Thymus (tissue), 11 donors: ENCODE measurements around the gene PCBP3. TPM values are rescaled to one million over a fixed set of nuclear protein-coding genes. Genes with fewer than 3 reads are reported as not detected.

Source experiments
- DNase-seq, 9 donors: peaks; one replicate each; pipeline ENCODE4 v3.0.0-alpha.2; 2013; ENCODE audit warnings: low spot score in 9 of 9, low read depth in 6 of 9, missing footprints in 1 of 9
- H3K27ac ChIP-seq, 2 donors: one replicate each; pipeline ENCODE4 v1.5.1; 2013; ENCODE audit warnings: control low read depth in 1 of 2, low read depth in 1 of 2, low read length in 1 of 2, mild to moderate bottlenecking in 1 of 2, moderate library complexity in 1 of 2
- H3K27me3 ChIP-seq, 2 donors: one replicate each; pipeline ENCODE4 v1.5.1; 2013; ENCODE audit warnings: low read length in 1 of 2; ENCODE audit not compliant: control insufficient read depth in 2 of 2, insufficient read depth in 1 of 2
- H3K36me3 ChIP-seq, 2 donors: one replicate each; pipeline ENCODE4 v1.5.1; 2013; ENCODE audit warnings: low read length in 1 of 2, mild to moderate bottlenecking in 1 of 2, moderate library complexity in 1 of 2; ENCODE audit not compliant: control insufficient read depth in 2 of 2, insufficient read depth in 2 of 2
- H3K4me1 ChIP-seq, 2 donors: one replicate each; pipeline ENCODE4 v1.5.1; 2013; ENCODE audit warnings: low read length in 2 of 2; ENCODE audit not compliant: control insufficient read depth in 2 of 2, insufficient read depth in 2 of 2
- H3K4me3 ChIP-seq, 2 donors: one replicate each; pipeline ENCODE4 v1.5.1; 2013; ENCODE audit warnings: low read length in 2 of 2, control low read depth in 1 of 2, mild to moderate bottlenecking in 1 of 2
- H3K9me3 ChIP-seq, 2 donors: one replicate each; pipeline ENCODE4 v1.5.1; 2013; ENCODE audit warnings: low read length in 1 of 2, mild to moderate bottlenecking in 1 of 2; ENCODE audit not compliant: control insufficient read depth in 2 of 2, insufficient read depth in 1 of 2
- WGBS: extraction: QIAGEN DNeasy Blood & Tissue Kit; methylation state at CpG from one replicate; pipeline ENCODE4 v1.1.7; 2013; 5-methylcytosine and 5-hydroxymethylcytosine counted together
- polyA plus RNA-seq: library from polyadenylated mRNA; stranded (reverse); fragments of 200-250 nt; gene quantifications from one replicate; pipeline ENCODE4 v1.2.3, GENCODE V29; 2013
- total RNA-seq: library from RNA; stranded (reverse); fragments of 120-200 nt; gene quantifications from one replicate; pipeline ENCODE4 v1.2.4, GENCODE V29; 2013
- donor health status: healthy.

PCBP3 gene
- total and polyA plus RNA-seq, 2 donors, result 12.8 to 44.9 TPM

- Histone ChIP-seq H3K4me1 (no peaks in the 10 kb centered on the region), H3K36me3 (no peaks in the 10 kb centered on the region), H3K27ac (no peak overlapping the region), H3K9me3 (no peaks in the 10 kb centered on the region), H3K27me3 (no peaks in the 10 kb centered on the region), H3K4me3 (no peak overlapping the region)
- no peak for DNase-seq
- WGBS, result 91% methylated on average over 18 of the region's 18 CpGs
These were observed 348.2 kb downstream of the PCBP3 start for GRCh38 chr21:45991606-45992300.

Other genes starting within 250 kb of the PCBP3 start
- gene COL18A1, start 238.6 kb upstream of the PCBP3 start, total RNA-seq, result 18.9 TPM
- 58.6 TPM for gene COL18A1, start 238.6 kb upstream of the PCBP3 start, polyA plus RNA-seq
- gene SLC19A1, start 101.3 kb upstream of the PCBP3 start, total RNA-seq, result 3.5 TPM
- gene SLC19A1, start 101.3 kb upstream of the PCBP3 start, polyA plus RNA-seq, result 8.9 TPM